Calu3 (cell line): ENCODE data around the gene NCAPG. TPM values are rescaled to one million over a fixed set of nuclear protein-coding genes. Genes with fewer than 3 reads are reported as not detected.

Experiments
- BruUV-seq: library from RNA; stranded (reverse); fragments of 400-500 nt; replicated peaks from 2 replicates; lab custom pipeline; 2021; lab: Mats Ljungman, UMichigan
- CTCF ChIA-PET: fragments of 300-600 bp; sonication (Branson Sonifier 250); formaldehyde crosslinking; loops from one replicate; lab custom pipeline; 2022; ENCODE audit warnings: antibody characterized with exemption; lab: Charles Lee
- DNase-seq: peaks from one replicate; pipeline ENCODE4 v3.0.0; 2022
- H3K27ac Mint-ChIP-seq: one replicate; pipeline ENCODE4 v1.8.0; 2022; ENCODE audit warnings: mixed read lengths; ENCODE audit not compliant: unreplicated experiment
- H3K27me3 Mint-ChIP-seq: one replicate; pipeline ENCODE4 v1.8.0; 2022; ENCODE audit warnings: mixed read lengths; ENCODE audit not compliant: unreplicated experiment
- H3K36me3 Mint-ChIP-seq: one replicate; pipeline ENCODE4 v1.8.0; 2022; ENCODE audit warnings: mild to moderate bottlenecking, moderate library complexity, mixed read lengths; ENCODE audit not compliant: insufficient read depth, unreplicated experiment
- H3K4me1 Mint-ChIP-seq: one replicate; pipeline ENCODE4 v1.8.0; 2022; ENCODE audit warnings: mild to moderate bottlenecking, low read depth, mixed read lengths; ENCODE audit not compliant: unreplicated experiment
- H3K4me3 Mint-ChIP-seq: one replicate; pipeline ENCODE4 v1.8.0; 2022; ENCODE audit warnings: mild to moderate bottlenecking, low read depth, moderate library complexity, mixed read lengths; ENCODE audit not compliant: unreplicated experiment
- H3K9me3 Mint-ChIP-seq: one replicate; pipeline ENCODE4 v1.8.0; 2022; ENCODE audit warnings: low read depth, mixed read lengths; ENCODE audit not compliant: unreplicated experiment
- intact Hi-C: fragments of 100-400 bp; cut with micrococcal nuclease; formaldehyde crosslinking; loops from one replicate; pipeline ENCODE4 v1.10.0; 2022; ENCODE audit not compliant: unreplicated experiment
- total RNA-seq: library from RNA; stranded (reverse); gene quantifications from 2 replicates; pipeline ENCODE4 v1.2.3, GENCODE V29; 2022
- TF ChIP-seq, protein P1 (sequence below): fragments of 200-600 bp; IDR thresholded peaks from one replicate; pipeline ENCODE4 v1.8.0; 2022; ENCODE audit warnings: antibody characterized with exemption; ENCODE audit not compliant: unreplicated experiment

NCAPG gene
- total RNA-seq, 1 experiment from 2014 or later = 35.3 TPM

DNA sequence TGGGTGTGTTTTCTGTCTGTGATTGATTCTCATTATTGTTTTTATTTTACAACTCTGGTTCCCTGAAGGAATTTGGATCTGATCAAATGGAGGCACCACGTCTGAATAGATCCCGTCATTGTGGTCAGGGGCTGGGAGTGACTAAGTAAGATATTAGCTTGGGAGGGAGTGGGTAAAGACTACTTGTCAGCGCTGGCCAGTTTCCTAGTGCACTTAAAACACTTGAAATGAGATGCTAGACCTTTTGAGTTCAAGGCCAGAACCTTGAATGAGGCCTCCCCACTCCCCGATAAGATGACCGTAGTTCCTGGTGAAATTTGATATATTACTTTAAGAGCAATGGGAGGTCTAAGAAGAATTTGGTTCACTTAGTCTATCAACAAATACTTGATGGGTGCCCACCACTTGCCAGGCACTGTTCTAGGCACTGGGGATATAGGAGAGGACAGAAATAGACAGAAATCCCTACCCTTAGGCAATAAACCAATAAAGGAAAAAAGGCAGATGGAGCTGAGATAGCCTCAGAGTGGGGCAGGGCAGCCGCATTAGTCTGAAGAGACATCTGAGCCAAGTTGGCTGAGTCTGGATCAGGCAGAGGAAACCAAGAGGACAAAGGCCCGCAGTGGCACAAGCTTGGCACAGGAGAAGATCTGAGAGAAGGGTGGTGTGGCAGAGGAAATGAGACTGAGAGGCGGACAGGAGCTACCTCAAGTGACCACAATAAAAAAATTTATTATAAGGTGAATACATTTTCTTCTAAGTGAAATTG lies 41.2 kb upstream of the NCAPG start:
- DNase-seq = no peak
- Mint-ChIP-seq H3K27ac (no peak overlapping the region), H3K4me3 (no peak overlapping the region), H3K36me3 (no peaks in the 10 kb centered on the region), H3K27me3 (no peaks in the 10 kb centered on the region), H3K9me3 (no peaks in the 10 kb centered on the region), H3K4me1 (peaks cover 19% of the 10 kb centered on the region)
- intact Hi-C loops = no loop called here
- CTCF ChIA-PET = no interaction called here
- BruUV-seq = no TSS peak
- TF ChIP-seq, protein P1, sequence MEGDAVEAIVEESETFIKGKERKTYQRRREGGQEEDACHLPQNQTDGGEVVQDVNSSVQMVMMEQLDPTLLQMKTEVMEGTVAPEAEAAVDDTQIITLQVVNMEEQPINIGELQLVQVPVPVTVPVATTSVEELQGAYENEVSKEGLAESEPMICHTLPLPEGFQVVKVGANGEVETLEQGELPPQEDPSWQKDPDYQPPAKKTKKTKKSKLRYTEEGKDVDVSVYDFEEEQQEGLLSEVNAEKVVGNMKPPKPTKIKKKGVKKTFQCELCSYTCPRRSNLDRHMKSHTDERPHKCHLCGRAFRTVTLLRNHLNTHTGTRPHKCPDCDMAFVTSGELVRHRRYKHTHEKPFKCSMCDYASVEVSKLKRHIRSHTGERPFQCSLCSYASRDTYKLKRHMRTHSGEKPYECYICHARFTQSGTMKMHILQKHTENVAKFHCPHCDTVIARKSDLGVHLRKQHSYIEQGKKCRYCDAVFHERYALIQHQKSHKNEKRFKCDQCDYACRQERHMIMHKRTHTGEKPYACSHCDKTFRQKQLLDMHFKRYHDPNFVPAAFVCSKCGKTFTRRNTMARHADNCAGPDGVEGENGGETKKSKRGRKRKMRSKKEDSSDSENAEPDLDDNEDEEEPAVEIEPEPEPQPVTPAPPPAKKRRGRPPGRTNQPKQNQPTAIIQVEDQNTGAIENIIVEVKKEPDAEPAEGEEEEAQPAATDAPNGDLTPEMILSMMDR = no peak

DNA sequence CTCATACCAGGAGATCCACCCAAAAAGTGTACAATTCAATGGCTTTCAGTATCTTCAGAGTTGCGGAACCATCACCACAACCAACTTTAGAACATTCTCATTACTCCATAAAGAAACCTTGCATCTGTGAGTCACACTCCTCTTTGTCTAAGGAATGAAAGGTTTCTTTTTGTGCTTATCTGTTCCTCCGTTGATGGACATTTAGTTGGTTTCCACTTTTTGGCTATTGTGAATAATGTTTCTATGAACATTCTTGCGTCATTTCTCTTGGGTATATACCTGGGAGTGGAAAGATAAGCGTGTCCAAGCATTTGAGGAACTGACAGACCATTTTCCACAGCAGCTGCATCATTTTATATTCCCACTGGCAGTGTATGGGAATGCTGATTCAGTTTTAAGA lies 39.9 kb upstream of the NCAPG start:
- CTCF ChIA-PET = no interaction called here
- BruUV-seq = no TSS peak
- DNase-seq = no peak

DNA sequence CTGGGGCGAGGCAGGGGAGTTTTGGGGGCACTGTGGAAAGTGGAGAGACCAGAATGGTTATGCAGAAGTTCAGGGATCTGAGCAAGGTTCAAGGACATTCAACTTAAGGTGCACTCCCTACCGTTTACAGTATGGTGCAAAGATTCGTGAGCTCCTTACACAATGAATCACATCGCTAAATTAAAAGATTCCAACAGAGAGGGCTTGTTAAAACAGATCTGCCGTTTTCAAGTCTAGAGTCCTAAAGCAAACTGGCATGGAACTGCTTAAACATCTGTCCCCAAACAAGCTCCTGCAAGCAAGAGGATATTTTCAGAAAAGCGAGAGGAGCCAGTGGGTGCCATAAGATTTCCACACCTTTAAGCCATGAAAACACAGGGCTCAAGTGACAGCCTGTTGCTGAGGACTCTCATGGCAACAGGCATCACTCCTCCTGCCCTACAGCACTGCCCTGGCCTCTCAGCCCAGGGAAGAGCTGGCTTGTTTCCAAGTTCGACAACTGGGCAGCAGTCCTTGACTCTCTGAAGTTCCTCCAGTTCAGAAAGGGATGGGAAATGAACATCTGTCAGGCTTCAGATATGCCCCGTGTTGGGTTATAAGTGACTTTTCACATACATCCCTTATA lies 39.4 kb upstream of the NCAPG start:
- Mint-ChIP-seq H3K9me3 (no peaks in the 10 kb centered on the region), H3K4me1 (peaks cover 19% of the 10 kb centered on the region), H3K4me3 (no peak overlapping the region), H3K36me3 (no peaks in the 10 kb centered on the region), H3K27ac (no peak overlapping the region), H3K27me3 (no peaks in the 10 kb centered on the region)
- TF ChIP-seq, protein P1 = no peak
- intact Hi-C loops = no loop called here
- CTCF ChIA-PET = no interaction called here
- no TSS peak for BruUV-seq
- DNase-seq = no peak

More for the DNA sequence above, 39.9 kb upstream of the NCAPG start:
- Mint-ChIP-seq H3K4me1 (peaks cover 19% of the 10 kb centered on the region), H3K27ac (no peak overlapping the region), H3K4me3 (no peak overlapping the region), H3K36me3 (no peaks in the 10 kb centered on the region), H3K27me3 (no peaks in the 10 kb centered on the region), H3K9me3 (no peaks in the 10 kb centered on the region)
- TF ChIP-seq, protein P1 = no peak
- intact Hi-C loops = no loop called here

DNA sequence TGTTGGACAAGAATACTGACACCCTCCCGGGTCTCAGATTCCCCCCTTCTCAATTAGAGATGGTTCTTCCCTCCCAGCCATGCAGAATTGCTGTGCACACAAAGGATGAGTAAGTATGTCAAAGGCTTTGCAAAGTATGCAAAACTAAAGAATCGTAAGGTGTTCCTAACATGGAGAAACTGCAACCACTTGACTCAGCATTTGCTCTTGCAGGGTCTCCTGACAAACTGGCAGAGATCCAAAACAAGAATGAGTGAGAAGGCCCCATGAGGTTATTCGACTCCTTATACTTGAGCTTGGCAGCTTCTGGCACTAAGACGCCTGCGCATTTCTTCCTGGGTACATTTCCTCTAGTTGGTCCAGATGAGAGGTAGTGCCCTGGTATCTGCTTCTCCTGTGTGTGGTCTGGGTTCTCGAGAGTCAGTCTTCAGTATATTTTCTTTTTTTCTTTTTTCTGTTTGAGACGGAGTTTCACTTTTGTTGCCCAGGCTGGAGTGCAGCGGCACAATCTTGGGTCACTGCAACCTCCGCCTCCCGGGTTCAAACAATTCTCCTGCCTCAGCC lies 37.6 kb upstream of the NCAPG start:
- DNase-seq = no peak
- no peaks in the 10 kb centered on the region for H3K27me3 Mint-ChIP-seq
- peaks cover 19% of the 10 kb centered on the region for H3K4me1 Mint-ChIP-seq
- no peaks in the 10 kb centered on the region for H3K9me3 Mint-ChIP-seq
- intact Hi-C loops = no loop called here
- no peaks in the 10 kb centered on the region for H3K36me3 Mint-ChIP-seq
- BruUV-seq = no TSS peak
- CTCF ChIA-PET = no interaction called here
- H3K27ac Mint-ChIP-seq = no peak overlapping the region
- no peak overlapping the region for H3K4me3 Mint-ChIP-seq
- TF ChIP-seq, protein P1 = no peak
